ENCODE measurements around the gene MGAT4D.
"Not testable (repeated sequence)": the region's sequence is repeated elsewhere in the genome, so short reads cannot be mapped to it uniquely, and the experiment has no call there.

DNA sequence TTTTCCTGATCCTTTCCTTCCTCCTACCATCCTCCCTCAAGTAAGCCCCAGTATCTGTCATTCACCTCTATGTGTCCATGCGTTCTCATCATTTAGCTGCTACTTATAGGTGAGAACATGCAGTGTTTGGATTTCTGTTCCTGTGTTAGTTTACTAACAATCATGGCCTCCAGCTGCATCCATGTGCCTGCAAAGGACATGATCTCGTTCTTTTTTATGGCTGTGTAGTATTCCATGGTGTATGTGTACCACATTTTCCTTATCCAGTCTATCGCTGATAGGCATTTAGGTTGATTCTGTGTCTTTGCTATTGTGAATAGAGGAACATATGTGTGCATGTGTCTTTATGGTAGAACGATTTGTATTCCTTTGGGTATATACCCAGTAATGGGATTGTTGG lies 53.7 kb downstream of the MGAT4D start:
- not testable (repeated sequence) for TF ChIP-seq POLR2AphosphoS5 (IDR thresholded peaks at IDR 0.05; ENCODE audit: low read depth)
- TF ChIP-seq, protein P1, sequence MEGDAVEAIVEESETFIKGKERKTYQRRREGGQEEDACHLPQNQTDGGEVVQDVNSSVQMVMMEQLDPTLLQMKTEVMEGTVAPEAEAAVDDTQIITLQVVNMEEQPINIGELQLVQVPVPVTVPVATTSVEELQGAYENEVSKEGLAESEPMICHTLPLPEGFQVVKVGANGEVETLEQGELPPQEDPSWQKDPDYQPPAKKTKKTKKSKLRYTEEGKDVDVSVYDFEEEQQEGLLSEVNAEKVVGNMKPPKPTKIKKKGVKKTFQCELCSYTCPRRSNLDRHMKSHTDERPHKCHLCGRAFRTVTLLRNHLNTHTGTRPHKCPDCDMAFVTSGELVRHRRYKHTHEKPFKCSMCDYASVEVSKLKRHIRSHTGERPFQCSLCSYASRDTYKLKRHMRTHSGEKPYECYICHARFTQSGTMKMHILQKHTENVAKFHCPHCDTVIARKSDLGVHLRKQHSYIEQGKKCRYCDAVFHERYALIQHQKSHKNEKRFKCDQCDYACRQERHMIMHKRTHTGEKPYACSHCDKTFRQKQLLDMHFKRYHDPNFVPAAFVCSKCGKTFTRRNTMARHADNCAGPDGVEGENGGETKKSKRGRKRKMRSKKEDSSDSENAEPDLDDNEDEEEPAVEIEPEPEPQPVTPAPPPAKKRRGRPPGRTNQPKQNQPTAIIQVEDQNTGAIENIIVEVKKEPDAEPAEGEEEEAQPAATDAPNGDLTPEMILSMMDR (IDR thresholded peaks at IDR 0.05; ENCODE audit: insufficient read depth, low read length), result not testable (repeated sequence)
